Measurements from ENCODE around the gene UBR2. TPM values are rescaled to one million over a fixed set of nuclear protein-coding genes. Genes with fewer than 3 reads are reported as not detected.
A peak's percentile ranks its signal among the peaks of the same experiment; 100 is the strongest.

Gene UBR2
- total and polyA plus RNA-seq, 2 of the 13 experiments (the other 11 are each of a cell fraction or from before 2014, with no cell fraction given): 17.6 to 29.3 TPM

DNA sequence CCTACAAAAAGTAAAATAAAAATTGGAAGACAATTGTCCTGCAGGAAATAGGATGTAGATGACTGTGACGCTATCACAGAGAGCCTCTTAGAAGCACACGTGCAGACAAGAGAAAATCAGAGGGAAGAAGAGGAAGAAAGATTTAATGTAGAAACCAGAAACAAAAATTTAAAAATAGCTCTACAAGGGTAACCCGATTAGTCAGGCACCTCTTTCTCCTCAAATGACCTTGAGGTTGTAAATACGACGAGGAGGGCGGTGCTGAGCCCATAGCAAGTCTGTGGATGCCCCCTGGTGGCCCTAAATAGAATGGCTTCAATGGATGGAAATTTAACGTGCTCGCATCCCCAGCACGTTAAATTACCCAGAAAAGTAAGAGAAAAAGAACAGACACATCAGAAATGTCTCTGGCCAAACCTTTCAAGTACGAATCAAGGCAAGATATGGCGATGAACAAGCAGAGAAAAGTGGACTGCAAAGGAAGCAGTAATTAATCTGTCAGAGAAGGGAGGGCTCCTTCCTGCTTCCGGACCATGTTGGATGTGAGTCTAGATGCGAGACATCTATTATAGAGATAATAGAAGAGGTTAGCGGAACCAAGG lies 162.8 kb downstream of the UBR2 start (continued):
- TF ChIP-seq, protein P1, sequence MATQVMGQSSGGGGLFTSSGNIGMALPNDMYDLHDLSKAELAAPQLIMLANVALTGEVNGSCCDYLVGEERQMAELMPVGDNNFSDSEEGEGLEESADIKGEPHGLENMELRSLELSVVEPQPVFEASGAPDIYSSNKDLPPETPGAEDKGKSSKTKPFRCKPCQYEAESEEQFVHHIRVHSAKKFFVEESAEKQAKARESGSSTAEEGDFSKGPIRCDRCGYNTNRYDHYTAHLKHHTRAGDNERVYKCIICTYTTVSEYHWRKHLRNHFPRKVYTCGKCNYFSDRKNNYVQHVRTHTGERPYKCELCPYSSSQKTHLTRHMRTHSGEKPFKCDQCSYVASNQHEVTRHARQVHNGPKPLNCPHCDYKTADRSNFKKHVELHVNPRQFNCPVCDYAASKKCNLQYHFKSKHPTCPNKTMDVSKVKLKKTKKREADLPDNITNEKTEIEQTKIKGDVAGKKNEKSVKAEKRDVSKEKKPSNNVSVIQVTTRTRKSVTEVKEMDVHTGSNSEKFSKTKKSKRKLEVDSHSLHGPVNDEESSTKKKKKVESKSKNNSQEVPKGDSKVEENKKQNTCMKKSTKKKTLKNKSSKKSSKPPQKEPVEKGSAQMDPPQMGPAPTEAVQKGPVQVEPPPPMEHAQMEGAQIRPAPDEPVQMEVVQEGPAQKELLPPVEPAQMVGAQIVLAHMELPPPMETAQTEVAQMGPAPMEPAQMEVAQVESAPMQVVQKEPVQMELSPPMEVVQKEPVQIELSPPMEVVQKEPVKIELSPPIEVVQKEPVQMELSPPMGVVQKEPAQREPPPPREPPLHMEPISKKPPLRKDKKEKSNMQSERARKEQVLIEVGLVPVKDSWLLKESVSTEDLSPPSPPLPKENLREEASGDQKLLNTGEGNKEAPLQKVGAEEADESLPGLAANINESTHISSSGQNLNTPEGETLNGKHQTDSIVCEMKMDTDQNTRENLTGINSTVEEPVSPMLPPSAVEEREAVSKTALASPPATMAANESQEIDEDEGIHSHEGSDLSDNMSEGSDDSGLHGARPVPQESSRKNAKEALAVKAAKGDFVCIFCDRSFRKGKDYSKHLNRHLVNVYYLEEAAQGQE (IDR thresholded peaks at IDR 0.05; ENCODE audit: borderline replicate concordance in 1 of 2, low read depth in 1 of 2, low read length in 2 of 2): no peak
- TF ChIP-seq ZNF619 (CRISPR knock-in tag; IDR thresholded peaks at IDR 0.05) (no peak), ZFY (CRISPR knock-in tag; IDR thresholded peaks at IDR 0.05) (no peak), ZNF317 (CRISPR knock-in tag; IDR thresholded peaks at IDR 0.05) (no peak), ZNF761 (CRISPR knock-in tag; conservative IDR thresholded peaks at IDR 0.05) (0 out of 2 replicates have a peak, but pooled peaks have one; percentile 29), FOXA3 (CRISPR knock-in tag; IDR thresholded peaks at IDR 0.05) (peak; percentile 87), MBD4 (IDR thresholded peaks at IDR 0.05; ENCODE audit: borderline replicate concordance, low read length) (no peak), REPIN1 (CRISPR knock-in tag; IDR thresholded peaks at IDR 0.05; ENCODE audit: borderline replicate concordance, low read depth) (0 out of 2 replicates have a peak, but pooled peaks have one; percentile 17), ATF1 (CRISPR knock-in tag; IDR thresholded peaks at IDR 0.05) (0 out of 2 replicates have a peak, but pooled peaks have one; percentile 40), ZNF660 (CRISPR knock-in tag; IDR thresholded peaks at IDR 0.05; ENCODE audit: borderline replicate concordance, low read depth) (no peak), SP4 (CRISPR knock-in tag; IDR thresholded peaks at IDR 0.05) (no peak), ZBTB7A (CRISPR knock-in tag; IDR thresholded peaks at IDR 0.05) (no peak)
- TF ChIP-seq, protein P2, sequence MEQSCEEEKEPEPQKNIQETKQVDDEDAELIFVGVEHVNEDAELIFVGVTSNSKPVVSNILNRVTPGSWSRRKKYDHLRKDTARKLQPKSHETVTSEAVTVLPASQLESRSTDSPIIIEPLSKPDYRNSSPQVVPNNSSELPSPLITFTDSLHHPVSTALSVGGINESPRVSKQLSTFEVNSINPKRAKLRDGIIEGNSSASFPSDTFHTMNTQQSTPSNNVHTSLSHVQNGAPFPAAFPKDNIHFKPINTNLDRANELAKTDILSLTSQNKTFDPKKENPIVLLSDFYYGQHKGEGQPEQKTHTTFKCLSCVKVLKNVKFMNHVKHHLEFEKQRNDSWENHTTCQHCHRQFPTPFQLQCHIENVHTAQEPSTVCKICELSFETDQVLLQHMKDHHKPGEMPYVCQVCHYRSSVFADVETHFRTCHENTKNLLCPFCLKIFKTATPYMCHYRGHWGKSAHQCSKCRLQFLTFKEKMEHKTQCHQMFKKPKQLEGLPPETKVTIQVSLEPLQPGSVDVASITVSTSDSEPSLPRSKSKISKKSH (CRISPR knock-in tag; IDR thresholded peaks at IDR 0.05; ENCODE audit: borderline replicate concordance): no peak
- TF ChIP-seq, protein P3, sequence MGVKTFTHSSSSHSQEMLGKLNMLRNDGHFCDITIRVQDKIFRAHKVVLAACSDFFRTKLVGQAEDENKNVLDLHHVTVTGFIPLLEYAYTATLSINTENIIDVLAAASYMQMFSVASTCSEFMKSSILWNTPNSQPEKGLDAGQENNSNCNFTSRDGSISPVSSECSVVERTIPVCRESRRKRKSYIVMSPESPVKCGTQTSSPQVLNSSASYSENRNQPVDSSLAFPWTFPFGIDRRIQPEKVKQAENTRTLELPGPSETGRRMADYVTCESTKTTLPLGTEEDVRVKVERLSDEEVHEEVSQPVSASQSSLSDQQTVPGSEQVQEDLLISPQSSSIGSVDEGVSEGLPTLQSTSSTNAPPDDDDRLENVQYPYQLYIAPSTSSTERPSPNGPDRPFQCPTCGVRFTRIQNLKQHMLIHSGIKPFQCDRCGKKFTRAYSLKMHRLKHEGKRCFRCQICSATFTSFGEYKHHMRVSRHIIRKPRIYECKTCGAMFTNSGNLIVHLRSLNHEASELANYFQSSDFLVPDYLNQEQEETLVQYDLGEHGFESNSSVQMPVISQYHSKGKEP (CRISPR knock-in tag; IDR thresholded peaks at IDR 0.05): no peak
- TF ChIP-seq, protein P4, sequence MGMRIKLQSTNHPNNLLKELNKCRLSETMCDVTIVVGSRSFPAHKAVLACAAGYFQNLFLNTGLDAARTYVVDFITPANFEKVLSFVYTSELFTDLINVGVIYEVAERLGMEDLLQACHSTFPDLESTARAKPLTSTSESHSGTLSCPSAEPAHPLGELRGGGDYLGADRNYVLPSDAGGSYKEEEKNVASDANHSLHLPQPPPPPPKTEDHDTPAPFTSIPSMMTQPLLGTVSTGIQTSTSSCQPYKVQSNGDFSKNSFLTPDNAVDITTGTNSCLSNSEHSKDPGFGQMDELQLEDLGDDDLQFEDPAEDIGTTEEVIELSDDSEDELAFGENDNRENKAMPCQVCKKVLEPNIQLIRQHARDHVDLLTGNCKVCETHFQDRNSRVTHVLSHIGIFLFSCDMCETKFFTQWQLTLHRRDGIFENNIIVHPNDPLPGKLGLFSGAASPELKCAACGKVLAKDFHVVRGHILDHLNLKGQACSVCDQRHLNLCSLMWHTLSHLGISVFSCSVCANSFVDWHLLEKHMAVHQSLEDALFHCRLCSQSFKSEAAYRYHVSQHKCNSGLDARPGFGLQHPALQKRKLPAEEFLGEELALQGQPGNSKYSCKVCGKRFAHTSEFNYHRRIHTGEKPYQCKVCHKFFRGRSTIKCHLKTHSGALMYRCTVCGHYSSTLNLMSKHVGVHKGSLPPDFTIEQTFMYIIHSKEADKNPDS (CRISPR knock-in tag; IDR thresholded peaks at IDR 0.05): no peak
- TF ChIP-seq, protein P5, sequence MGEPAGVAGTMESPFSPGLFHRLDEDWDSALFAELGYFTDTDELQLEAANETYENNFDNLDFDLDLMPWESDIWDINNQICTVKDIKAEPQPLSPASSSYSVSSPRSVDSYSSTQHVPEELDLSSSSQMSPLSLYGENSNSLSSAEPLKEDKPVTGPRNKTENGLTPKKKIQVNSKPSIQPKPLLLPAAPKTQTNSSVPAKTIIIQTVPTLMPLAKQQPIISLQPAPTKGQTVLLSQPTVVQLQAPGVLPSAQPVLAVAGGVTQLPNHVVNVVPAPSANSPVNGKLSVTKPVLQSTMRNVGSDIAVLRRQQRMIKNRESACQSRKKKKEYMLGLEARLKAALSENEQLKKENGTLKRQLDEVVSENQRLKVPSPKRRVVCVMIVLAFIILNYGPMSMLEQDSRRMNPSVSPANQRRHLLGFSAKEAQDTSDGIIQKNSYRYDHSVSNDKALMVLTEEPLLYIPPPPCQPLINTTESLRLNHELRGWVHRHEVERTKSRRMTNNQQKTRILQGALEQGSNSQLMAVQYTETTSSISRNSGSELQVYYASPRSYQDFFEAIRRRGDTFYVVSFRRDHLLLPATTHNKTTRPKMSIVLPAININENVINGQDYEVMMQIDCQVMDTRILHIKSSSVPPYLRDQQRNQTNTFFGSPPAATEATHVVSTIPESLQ (CRISPR knock-in tag; conservative IDR thresholded peaks at IDR 0.05): no peak
- TF ChIP-seq, protein P6, sequence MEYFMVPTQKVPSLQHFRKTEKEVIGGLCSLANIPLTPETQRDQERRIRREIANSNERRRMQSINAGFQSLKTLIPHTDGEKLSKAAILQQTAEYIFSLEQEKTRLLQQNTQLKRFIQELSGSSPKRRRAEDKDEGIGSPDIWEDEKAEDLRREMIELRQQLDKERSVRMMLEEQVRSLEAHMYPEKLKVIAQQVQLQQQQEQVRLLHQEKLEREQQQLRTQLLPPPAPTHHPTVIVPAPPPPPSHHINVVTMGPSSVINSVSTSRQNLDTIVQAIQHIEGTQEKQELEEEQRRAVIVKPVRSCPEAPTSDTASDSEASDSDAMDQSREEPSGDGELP (IDR thresholded peaks at IDR 0.05; ENCODE audit: borderline replicate concordance, low read depth): no peak
